ENCODE results near the gene RPL39L. TPM values are rescaled to one million over a fixed set of nuclear protein-coding genes. Genes with fewer than 3 reads are reported as not detected.

Gene RPL39L
- total RNA-seq, 1 donor from 2014 or later: 8.9 TPM

- H3K4me3 Mint-ChIP-seq (ENCODE audit: unreplicated experiment): no peak overlapping the region
- no peak for DNase-seq (ENCODE audit: low spot score)
- peaks cover 2% of the 10 kb centered on the region for H3K27me3 Mint-ChIP-seq (ENCODE audit: unreplicated experiment)
- H3K4me1 Mint-ChIP-seq (ENCODE audit: unreplicated experiment): peaks cover 13% of the 10 kb centered on the region
- H3K27ac Mint-ChIP-seq (ENCODE audit: unreplicated experiment): no peak overlapping the region
- H3K36me3 Mint-ChIP-seq (ENCODE audit: low read depth, unreplicated experiment): peaks cover 4% of the 10 kb centered on the region
- H3K9me3 Mint-ChIP-seq (ENCODE audit: unreplicated experiment): peaks cover 8% of the 10 kb centered on the region
- TF ChIP-seq, protein P1, sequence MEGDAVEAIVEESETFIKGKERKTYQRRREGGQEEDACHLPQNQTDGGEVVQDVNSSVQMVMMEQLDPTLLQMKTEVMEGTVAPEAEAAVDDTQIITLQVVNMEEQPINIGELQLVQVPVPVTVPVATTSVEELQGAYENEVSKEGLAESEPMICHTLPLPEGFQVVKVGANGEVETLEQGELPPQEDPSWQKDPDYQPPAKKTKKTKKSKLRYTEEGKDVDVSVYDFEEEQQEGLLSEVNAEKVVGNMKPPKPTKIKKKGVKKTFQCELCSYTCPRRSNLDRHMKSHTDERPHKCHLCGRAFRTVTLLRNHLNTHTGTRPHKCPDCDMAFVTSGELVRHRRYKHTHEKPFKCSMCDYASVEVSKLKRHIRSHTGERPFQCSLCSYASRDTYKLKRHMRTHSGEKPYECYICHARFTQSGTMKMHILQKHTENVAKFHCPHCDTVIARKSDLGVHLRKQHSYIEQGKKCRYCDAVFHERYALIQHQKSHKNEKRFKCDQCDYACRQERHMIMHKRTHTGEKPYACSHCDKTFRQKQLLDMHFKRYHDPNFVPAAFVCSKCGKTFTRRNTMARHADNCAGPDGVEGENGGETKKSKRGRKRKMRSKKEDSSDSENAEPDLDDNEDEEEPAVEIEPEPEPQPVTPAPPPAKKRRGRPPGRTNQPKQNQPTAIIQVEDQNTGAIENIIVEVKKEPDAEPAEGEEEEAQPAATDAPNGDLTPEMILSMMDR (IDR thresholded peaks at IDR 0.05; ENCODE audit: unreplicated experiment): no peak
These were observed 54.2 kb downstream of the RPL39L start for GRCh38 chr3:187085021-187085666.

- Mint-ChIP-seq H3K36me3 (ENCODE audit: low read depth, unreplicated experiment) (peaks cover 4% of the 10 kb centered on the region), H3K27me3 (ENCODE audit: unreplicated experiment) (peaks cover 2% of the 10 kb centered on the region), H3K27ac (ENCODE audit: unreplicated experiment) (peak overlapping the region; percentile 48), H3K4me1 (ENCODE audit: unreplicated experiment) (peaks cover 13% of the 10 kb centered on the region), H3K4me3 (ENCODE audit: unreplicated experiment) (no peak overlapping the region), H3K9me3 (ENCODE audit: unreplicated experiment) (peaks cover 8% of the 10 kb centered on the region)
- DNase-seq (ENCODE audit: low spot score): no peak
- TF ChIP-seq, protein P1 (IDR thresholded peaks at IDR 0.05; ENCODE audit: unreplicated experiment): no peak
These were observed 54.7 kb downstream of the RPL39L start for GRCh38 chr3:187084580-187084979.

DNA sequence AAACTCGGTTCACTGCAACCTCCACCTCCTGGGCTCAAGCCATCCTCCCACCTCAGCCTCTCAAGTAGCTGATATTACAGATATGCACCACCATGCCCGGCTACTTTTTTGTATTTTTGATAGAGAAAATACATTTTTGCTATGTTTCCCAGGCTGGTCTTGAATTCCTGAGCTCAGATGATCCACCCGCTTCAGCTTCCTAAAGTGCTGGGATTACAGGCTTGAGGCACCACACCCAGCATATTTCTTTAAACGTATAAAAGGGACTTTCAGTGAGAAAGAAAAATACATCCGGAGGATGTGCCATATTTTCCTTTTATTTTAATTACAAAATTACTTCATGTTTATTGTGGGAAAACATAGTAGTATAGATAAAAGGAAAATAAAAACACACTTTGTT is 55.2 kb downstream of the RPL39L start:
- H3K9me3 Mint-ChIP-seq (ENCODE audit: unreplicated experiment): peaks cover 8% of the 10 kb centered on the region
- peaks cover 4% of the 10 kb centered on the region for H3K36me3 Mint-ChIP-seq (ENCODE audit: low read depth, unreplicated experiment)
- DNase-seq (ENCODE audit: low spot score): no peak
- peaks cover 13% of the 10 kb centered on the region for H3K4me1 Mint-ChIP-seq (ENCODE audit: unreplicated experiment)
- H3K27ac Mint-ChIP-seq (ENCODE audit: unreplicated experiment): no peak overlapping the region
- peaks cover 2% of the 10 kb centered on the region for H3K27me3 Mint-ChIP-seq (ENCODE audit: unreplicated experiment)
- H3K4me3 Mint-ChIP-seq (ENCODE audit: unreplicated experiment): no peak overlapping the region
- TF ChIP-seq, protein P1 (IDR thresholded peaks at IDR 0.05; ENCODE audit: unreplicated experiment): no peak

DNA sequence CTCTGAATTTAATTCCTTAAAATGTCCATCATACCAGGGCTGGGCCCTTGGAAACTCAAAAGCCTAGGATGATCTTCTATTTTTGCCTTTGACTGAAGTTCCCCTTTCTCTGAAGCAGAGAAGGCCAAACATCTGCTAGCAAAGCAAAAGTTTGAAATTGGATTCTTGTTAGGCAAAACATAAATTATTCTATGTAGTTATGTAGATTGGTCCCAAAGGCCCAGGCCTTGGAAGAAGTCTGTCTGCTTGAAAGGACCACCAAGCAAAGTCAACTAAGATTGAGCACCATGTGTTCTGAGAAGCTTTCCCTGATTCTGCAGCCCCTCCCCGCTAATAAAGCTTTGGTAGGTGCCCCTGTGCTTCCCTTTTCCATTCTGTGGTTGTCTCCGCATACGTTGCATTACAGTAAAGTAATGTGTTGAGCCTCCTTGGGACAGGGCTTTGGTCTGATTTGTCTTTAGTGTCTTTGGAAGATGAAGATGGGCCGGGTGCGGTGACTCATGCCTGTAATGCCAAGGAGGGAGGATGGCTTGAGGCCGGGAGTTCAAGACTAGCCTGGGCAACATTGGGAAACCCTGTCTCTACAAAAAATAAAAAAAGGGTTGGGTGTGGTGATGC is 56.4 kb downstream of the RPL39L start:
- TF ChIP-seq, protein P1 (IDR thresholded peaks at IDR 0.05; ENCODE audit: unreplicated experiment): no peak
- Mint-ChIP-seq H3K27me3 (ENCODE audit: unreplicated experiment) (peaks cover 2% of the 10 kb centered on the region), H3K27ac (ENCODE audit: unreplicated experiment) (no peak overlapping the region), H3K4me3 (ENCODE audit: unreplicated experiment) (no peak overlapping the region), H3K9me3 (ENCODE audit: unreplicated experiment) (peaks cover 4% of the 10 kb centered on the region), H3K36me3 (ENCODE audit: low read depth, unreplicated experiment) (peaks cover 2% of the 10 kb centered on the region), H3K4me1 (ENCODE audit: unreplicated experiment) (peaks cover 13% of the 10 kb centered on the region)
- no peak for DNase-seq (ENCODE audit: low spot score)

DNA sequence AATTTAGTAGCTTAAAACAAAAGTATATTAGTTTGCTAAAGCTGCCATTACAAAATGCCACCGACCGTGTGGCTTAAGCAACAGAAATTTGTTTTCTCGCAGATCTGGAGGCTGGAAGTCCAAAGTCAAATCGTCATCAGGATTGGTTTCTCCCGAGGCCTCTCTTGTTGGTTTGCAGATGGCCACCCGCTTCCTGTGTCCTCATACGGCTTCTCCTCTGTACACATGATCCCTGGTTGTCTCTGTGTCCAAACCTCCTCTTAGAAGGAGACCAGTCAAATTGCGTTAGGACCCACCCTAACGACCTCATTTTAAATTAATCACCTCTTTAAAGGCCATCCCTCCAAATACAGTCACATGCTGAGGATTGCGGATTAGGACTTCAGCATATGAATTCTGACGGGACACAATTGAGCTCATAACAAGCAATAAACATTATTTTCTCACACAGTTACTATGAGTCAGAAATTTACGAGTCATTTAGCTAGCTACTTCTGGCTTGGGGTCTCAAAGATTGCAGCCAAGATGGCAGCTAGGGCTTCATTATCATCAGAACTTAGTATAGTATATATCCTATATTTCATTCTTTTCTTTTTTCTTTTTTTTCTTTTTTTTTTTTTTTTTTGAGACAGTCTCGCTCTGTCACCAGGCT is 58.4 kb downstream of the RPL39L start:
- H3K36me3 Mint-ChIP-seq (ENCODE audit: low read depth, unreplicated experiment): peaks cover 18% of the 10 kb centered on the region
- TF ChIP-seq, protein P1 (IDR thresholded peaks at IDR 0.05; ENCODE audit: unreplicated experiment): no peak
- peaks cover 2% of the 10 kb centered on the region for H3K27me3 Mint-ChIP-seq (ENCODE audit: unreplicated experiment)
- no peak overlapping the region for H3K4me3 Mint-ChIP-seq (ENCODE audit: unreplicated experiment)
- no peaks in the 10 kb centered on the region for H3K9me3 Mint-ChIP-seq (ENCODE audit: unreplicated experiment)
- no peak overlapping the region for H3K27ac Mint-ChIP-seq (ENCODE audit: unreplicated experiment)
- DNase-seq (ENCODE audit: low spot score): no peak
- H3K4me1 Mint-ChIP-seq (ENCODE audit: unreplicated experiment): peaks cover 15% of the 10 kb centered on the region
